Caco-2 (cell line): ENCODE measurements around the gene TNNI3K. TPM values are rescaled to one million over a fixed set of nuclear protein-coding genes. Genes with fewer than 3 reads are reported as not detected.

Experiments
- BruUV-seq: library from RNA; stranded (reverse); fragments of 400-500 nt; replicated peaks from 2 replicates; lab custom pipeline; 2021; lab: Mats Ljungman, UMichigan
- CTCF ChIA-PET: fragments of 300-600 bp; sonication (Branson Sonifier 250); formaldehyde crosslinking; loops from one replicate; lab custom pipeline; 2022; ENCODE audit warnings: antibody characterized with exemption; lab: Charles Lee
- POLR2A ChIA-PET: fragments of 300-600 bp; sonication (Branson Sonifier 250); formaldehyde crosslinking; loops from one replicate; lab custom pipeline; 2022; ENCODE audit warnings: antibody characterized with exemption; lab: Charles Lee
- DNase-seq, 2 experiments: peaks; one replicate each; pipeline versions ENCODE4 v3.0.0 to v3.0.0-alpha.2; 2020 to 2022
- H3K27me3 ChIP-seq: replicated peaks from 2 replicates; pipeline ENCODE4 v1.6.0; 2011; ENCODE audit warnings: low read length; ENCODE audit not compliant: control insufficient read depth, insufficient read depth
- H3K36me3 ChIP-seq: 2 replicates; pipeline ENCODE4 v1.5.1; 2011; ENCODE audit warnings: low read length; ENCODE audit not compliant: control insufficient read depth, insufficient read depth
- H3K4me1 ChIP-seq: fragments of 250-450 bp; sonication (Bioruptor Pico); 2 replicates; pipeline ENCODE4 v1.5.1; 2020; ENCODE audit warnings: mild to moderate bottlenecking
- H3K4me3 ChIP-seq: 2 replicates; pipeline ENCODE4 v1.5.1; 2011; ENCODE audit warnings: low read depth, mild to moderate bottlenecking, control low read depth, low read length
- H3K9me3 ChIP-seq: fragments of 250-450 bp; sonication (Bioruptor Pico); 2 replicates; pipeline ENCODE4 v1.5.1; 2020; ENCODE audit warnings: mild to moderate bottlenecking, moderate library complexity
- H3K27ac Mint-ChIP-seq: one replicate; pipeline ENCODE4 v1.8.0; 2022; ENCODE audit warnings: mixed read lengths; ENCODE audit not compliant: unreplicated experiment
- H3K27me3 Mint-ChIP-seq: one replicate; pipeline ENCODE4 v1.8.0; 2022; ENCODE audit warnings: mixed read lengths; ENCODE audit not compliant: insufficient read depth, unreplicated experiment
- H3K36me3 Mint-ChIP-seq: one replicate; pipeline ENCODE4 v1.8.0; 2022; ENCODE audit warnings: mild to moderate bottlenecking, mixed read lengths; ENCODE audit not compliant: insufficient read depth, unreplicated experiment
- H3K4me1 Mint-ChIP-seq: one replicate; pipeline ENCODE4 v1.8.0; 2022; ENCODE audit warnings: low read depth, mixed read lengths; ENCODE audit not compliant: unreplicated experiment
- H3K4me3 Mint-ChIP-seq: one replicate; pipeline ENCODE4 v1.8.0; 2022; ENCODE audit warnings: mild to moderate bottlenecking, moderate library complexity, mixed read lengths; ENCODE audit not compliant: unreplicated experiment
- H3K9me3 Mint-ChIP-seq: one replicate; pipeline ENCODE4 v1.8.0; 2022; ENCODE audit warnings: mixed read lengths; ENCODE audit not compliant: unreplicated experiment
- intact Hi-C: fragments of 100-400 bp; cut with micrococcal nuclease; formaldehyde crosslinking; loops from one replicate; pipeline ENCODE4 v1.10.0; 2022; ENCODE audit not compliant: unreplicated experiment
- total RNA-seq: library from RNA; stranded (reverse); gene quantifications from 2 replicates; pipeline ENCODE4 v1.2.3, GENCODE V29; 2022
- TF ChIP-seq, protein P1 (sequence below), 2 experiments: fragments of 200-600 bp in 1 of 2; IDR thresholded peaks; 1 replicate in 1 of 2; 2 replicates in 1 of 2; pipeline versions ENCODE4 v1.5.1 to v1.8.0; 2011 to 2022; ENCODE audit warnings: antibody characterized with exemption in 1 of 2, control low read depth in 1 of 2, inconsistent platforms in 1 of 2, low read depth in 1 of 2, low read length in 1 of 2, mild to moderate bottlenecking in 1 of 2, moderate library complexity in 1 of 2; ENCODE audit not compliant: insufficient read depth in 1 of 2, severe bottlenecking in 1 of 2, unreplicated experiment in 1 of 2

Gene TNNI3K
- total RNA-seq, 1 experiment from 2014 or later = not detected

- Mint-ChIP-seq H3K4me1 (no peaks in the 10 kb centered on the region), H3K27me3 (peaks cover 5% of the 10 kb centered on the region), H3K4me3 (no peak overlapping the region), H3K9me3 (no peaks in the 10 kb centered on the region), H3K27ac (no peak overlapping the region), H3K36me3 (no peaks in the 10 kb centered on the region)
- DNase-seq = no peak
- Histone ChIP-seq H3K9me3 (no peaks in the 10 kb centered on the region), H3K27me3 (no peaks in the 10 kb centered on the region), H3K36me3 (no peaks in the 10 kb centered on the region), H3K4me3 (no peak overlapping the region), H3K4me1 (no peaks in the 10 kb centered on the region)
- ChIA-PET POLR2A (no interaction called here), CTCF (no interaction called here)
- no TSS peak for BruUV-seq
- intact Hi-C loops = loop anchor here (10.0 kb wide), 1 partner anchor 182 kb away; no protein-coding TSS in a partner anchor
- TF ChIP-seq, protein P1, sequence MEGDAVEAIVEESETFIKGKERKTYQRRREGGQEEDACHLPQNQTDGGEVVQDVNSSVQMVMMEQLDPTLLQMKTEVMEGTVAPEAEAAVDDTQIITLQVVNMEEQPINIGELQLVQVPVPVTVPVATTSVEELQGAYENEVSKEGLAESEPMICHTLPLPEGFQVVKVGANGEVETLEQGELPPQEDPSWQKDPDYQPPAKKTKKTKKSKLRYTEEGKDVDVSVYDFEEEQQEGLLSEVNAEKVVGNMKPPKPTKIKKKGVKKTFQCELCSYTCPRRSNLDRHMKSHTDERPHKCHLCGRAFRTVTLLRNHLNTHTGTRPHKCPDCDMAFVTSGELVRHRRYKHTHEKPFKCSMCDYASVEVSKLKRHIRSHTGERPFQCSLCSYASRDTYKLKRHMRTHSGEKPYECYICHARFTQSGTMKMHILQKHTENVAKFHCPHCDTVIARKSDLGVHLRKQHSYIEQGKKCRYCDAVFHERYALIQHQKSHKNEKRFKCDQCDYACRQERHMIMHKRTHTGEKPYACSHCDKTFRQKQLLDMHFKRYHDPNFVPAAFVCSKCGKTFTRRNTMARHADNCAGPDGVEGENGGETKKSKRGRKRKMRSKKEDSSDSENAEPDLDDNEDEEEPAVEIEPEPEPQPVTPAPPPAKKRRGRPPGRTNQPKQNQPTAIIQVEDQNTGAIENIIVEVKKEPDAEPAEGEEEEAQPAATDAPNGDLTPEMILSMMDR (IDR thresholded peaks at IDR 0.05; ENCODE audit: insufficient read depth in 1 of 2, low read depth in 1 of 2, low read length in 1 of 2, severe bottlenecking in 1 of 2, unreplicated experiment in 1 of 2) = no peak
Observed at GRCh38 chr1:74502858-74503257, 267.7 kb downstream of the TNNI3K start.

DNA sequence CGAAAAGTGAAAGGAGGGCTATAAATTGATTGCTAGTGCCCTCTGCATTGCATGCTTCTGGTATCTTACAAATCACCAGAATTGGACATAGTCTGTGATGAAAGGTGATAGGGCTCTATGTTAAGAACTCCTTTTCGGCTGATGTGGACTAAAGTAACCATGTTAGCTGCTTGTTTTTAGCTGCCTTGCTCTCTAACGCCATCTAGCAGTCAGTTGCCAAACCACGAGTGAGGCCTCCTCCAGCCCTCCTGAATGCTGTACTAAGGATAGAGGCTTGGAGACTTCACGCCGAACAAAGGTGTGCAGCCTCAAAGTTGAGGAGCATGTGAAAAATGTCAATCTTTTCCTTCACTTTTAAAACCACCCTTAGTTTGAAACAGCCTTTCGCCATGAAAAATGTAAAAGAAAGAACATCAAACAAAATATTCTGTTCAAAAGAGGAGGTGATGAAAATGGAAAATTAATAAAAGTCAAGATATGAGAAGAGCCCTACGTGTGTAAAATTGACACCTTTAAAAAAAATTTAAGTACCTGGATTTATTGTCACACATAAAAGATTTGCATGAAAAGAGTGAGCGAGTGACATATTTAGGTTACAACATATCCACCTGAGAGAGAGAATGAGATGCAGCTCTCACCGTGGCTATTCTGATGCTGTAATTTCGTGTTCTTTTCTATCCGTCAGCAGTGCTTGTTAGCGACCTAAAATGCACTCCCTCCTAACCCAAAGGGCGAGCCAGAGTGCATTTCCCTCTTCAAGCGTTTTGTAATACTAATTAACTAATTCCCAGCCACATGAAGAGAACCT, 269.1 kb downstream of the TNNI3K start:
- intact Hi-C loops = loop anchor here (10.0 kb wide), 1 partner anchor 180 kb away; no protein-coding TSS in a partner anchor
- ChIA-PET POLR2A (no interaction called here), CTCF (interaction anchor here (0.8 to 1.0 kb wide), 2 partner anchors 185 to 229 kb away, joined by 3 to 4 read pairs; no protein-coding TSS in a partner anchor)
- Histone ChIP-seq H3K9me3 (no peaks in the 10 kb centered on the region), H3K27me3 (no peaks in the 10 kb centered on the region), H3K4me1 (no peaks in the 10 kb centered on the region), H3K36me3 (no peaks in the 10 kb centered on the region), H3K4me3 (no peak overlapping the region)
- Mint-ChIP-seq H3K27me3 (peaks cover 9% of the 10 kb centered on the region), H3K9me3 (no peaks in the 10 kb centered on the region), H3K4me3 (no peak overlapping the region), H3K4me1 (no peaks in the 10 kb centered on the region), H3K27ac (no peak overlapping the region), H3K36me3 (no peaks in the 10 kb centered on the region)
- TF ChIP-seq, protein P1 (IDR thresholded peaks at IDR 0.05; ENCODE audit: insufficient read depth in 1 of 2, low read depth in 1 of 2, low read length in 1 of 2, severe bottlenecking in 1 of 2, unreplicated experiment in 1 of 2) = peak; percentile 55 to 65
- peak; percentile 44 to 59 for DNase-seq
- no TSS peak for BruUV-seq

- peaks cover 9% of the 10 kb centered on the region for H3K27me3 Mint-ChIP-seq
- Histone ChIP-seq H3K9me3 (no peaks in the 10 kb centered on the region), H3K4me3 (no peak overlapping the region), H3K4me1 (no peaks in the 10 kb centered on the region), H3K27me3 (no peaks in the 10 kb centered on the region), H3K36me3 (no peaks in the 10 kb centered on the region)
- H3K36me3 Mint-ChIP-seq = no peaks in the 10 kb centered on the region
- BruUV-seq = no TSS peak
- DNase-seq = peak in 1 of 2 experiments; percentile 0
- H3K27ac Mint-ChIP-seq = no peak overlapping the region
- H3K9me3 Mint-ChIP-seq = no peaks in the 10 kb centered on the region
- intact Hi-C loops = loop anchor here (10.0 kb wide), 1 partner anchor 180 kb away; no protein-coding TSS in a partner anchor
- H3K4me1 Mint-ChIP-seq = no peaks in the 10 kb centered on the region
- TF ChIP-seq, protein P1 (IDR thresholded peaks at IDR 0.05; ENCODE audit: insufficient read depth in 1 of 2, low read depth in 1 of 2, low read length in 1 of 2, severe bottlenecking in 1 of 2, unreplicated experiment in 1 of 2) = no peak
- POLR2A ChIA-PET = no interaction called here
- H3K4me3 Mint-ChIP-seq = no peak overlapping the region
- CTCF ChIA-PET = no interaction called here
Observed at GRCh38 chr1:74504933-74505512, 269.8 kb downstream of the TNNI3K start.
